ENCODE measurements around the gene BTNL9. TPM values are rescaled to one million over a fixed set of nuclear protein-coding genes. Genes with fewer than 3 reads are reported as not detected.
A peak's percentile ranks its signal among the peaks of the same experiment; 100 is the strongest.
"Not testable (repeated sequence)": the region's sequence is repeated elsewhere in the genome, so short reads cannot be mapped to it uniquely, and the experiment has no call there.

Gene BTNL9
- total RNA-seq, 1 experiment from 2014 or later, result 37.5 TPM

DNA sequence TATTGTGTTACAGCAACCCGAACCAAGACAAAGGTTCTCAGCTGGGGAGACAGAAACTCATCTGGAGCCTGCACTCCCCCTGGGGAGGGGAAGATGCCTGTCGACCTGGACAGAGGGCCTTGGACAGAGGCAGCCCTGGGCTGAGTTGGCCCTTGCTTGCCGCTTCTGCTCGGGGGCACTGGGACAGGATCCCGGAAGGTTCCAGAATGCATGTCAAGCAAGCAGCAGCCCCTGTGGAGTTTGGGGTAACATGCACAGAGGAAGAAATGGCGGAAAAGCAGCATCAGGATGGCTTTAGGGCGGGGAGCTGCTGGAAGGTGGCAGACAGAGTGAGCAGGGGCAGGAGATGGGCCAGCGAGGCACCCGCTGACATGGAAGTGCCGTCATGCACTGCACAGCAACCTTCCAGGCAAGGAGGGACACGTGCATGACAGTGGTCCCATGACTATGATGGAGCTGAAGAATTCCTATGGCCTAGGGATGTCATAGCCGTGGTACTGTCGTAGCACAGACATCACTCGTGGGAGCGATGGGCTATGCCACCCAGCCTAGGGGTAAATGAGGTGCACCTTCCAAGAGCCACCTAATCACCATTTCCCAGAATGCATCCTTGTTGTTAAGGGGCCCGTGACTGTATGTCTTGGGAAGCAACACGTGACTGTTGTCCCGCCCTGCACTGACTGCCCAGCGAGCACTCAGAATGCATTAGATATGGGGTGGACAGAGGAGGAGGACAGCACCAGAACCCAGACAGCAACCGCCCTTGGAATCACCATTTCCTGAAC lies 64.7 kb downstream of the BTNL9 start:
- POLR2A ChIA-PET; H3K36me3 ChIP-seq (ENCODE audit: control insufficient read depth, insufficient read depth, low read length); H3K27me3 ChIP-seq (ENCODE audit: control insufficient read depth, insufficient read depth, low read length); DNase-seq (ENCODE audit: low read depth, low spot score); H3K4me3 ChIP-seq (ENCODE audit: low read depth in 2 of 2, low read length in 2 of 2); in situ Hi-C loops (cut with HindIII; ENCODE audit: low pct_unique_long_range_greater_than_20kb, low sequenced_read_pairs); CTCF ChIA-PET; ATAC-seq; H3K9me3 ChIP-seq (ENCODE audit: control insufficient read depth, insufficient read depth, low read depth, low read length); BruUV-seq (replicated peaks): not testable (repeated sequence)
- peak overlapping the region; percentile 84 for H3K27ac ChIP-seq (ENCODE audit: low read length)
- H3K4me1 ChIP-seq (ENCODE audit: control insufficient read depth, insufficient read depth, low read length), result peaks cover 17% of the 10 kb centered on the region
- intact Hi-C loops (cut with micrococcal nuclease; ENCODE audit: unreplicated experiment), result loop anchor here (10.0 kb wide), 1 partner anchor 50 kb away; no protein-coding TSS in a partner anchor

DNA sequence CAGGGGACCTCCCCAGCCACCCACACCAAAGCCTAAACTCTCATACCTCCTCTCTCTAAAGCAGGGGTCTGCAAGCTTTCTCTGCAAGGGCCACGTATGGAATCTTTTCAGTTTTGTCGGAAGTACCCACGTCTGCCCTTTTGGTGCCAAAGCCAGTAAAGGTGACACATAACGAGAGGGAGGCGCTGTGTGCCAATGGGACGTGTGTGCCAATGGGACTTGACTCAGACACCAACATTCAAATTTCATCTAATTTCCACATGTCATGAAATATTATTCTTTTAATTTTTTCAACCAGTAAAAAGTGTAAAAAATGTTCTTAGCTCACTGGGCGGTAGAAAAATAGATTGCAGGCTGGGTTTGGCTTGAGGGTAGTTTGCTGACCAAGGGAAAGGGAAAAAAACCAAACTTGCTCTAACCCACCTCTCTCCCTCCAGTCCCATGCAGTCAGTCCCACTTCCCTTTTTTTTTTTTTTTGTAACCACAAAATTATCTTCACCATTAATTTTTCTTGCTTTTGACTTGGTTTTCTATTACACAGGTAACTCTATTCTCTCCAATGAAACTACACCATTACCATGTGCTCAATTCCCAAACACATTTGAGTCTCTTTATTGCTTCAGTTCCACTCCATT lies 65.4 kb downstream of the BTNL9 start:
- peaks cover 17% of the 10 kb centered on the region for H3K4me1 ChIP-seq (ENCODE audit: control insufficient read depth, insufficient read depth, low read length)
- no peaks in the 10 kb centered on the region for H3K9me3 ChIP-seq (ENCODE audit: control insufficient read depth, insufficient read depth, low read depth, low read length)
- in situ Hi-C loops (cut with HindIII; ENCODE audit: low pct_unique_long_range_greater_than_20kb, low sequenced_read_pairs) (no loop called here), intact Hi-C loops (cut with micrococcal nuclease; ENCODE audit: unreplicated experiment) (loop anchor here (10.0 kb wide), 1 partner anchor 49 kb away; no protein-coding TSS in a partner anchor)
- no peaks in the 10 kb centered on the region for H3K27me3 ChIP-seq (ENCODE audit: control insufficient read depth, insufficient read depth, low read length)
- DNase-seq (ENCODE audit: low read depth, low spot score) (no peak), ATAC-seq (no peak)
- BruUV-seq (replicated peaks), result no TSS peak
- no peaks in the 10 kb centered on the region for H3K36me3 ChIP-seq (ENCODE audit: control insufficient read depth, insufficient read depth, low read length)
- CTCF ChIA-PET, result no interaction called here
- POLR2A ChIA-PET, result no interaction called here
- no peak overlapping the region for H3K4me3 ChIP-seq (ENCODE audit: low read depth in 2 of 2, low read length in 2 of 2)
- peak overlapping the region; percentile 44; the same call in 1 of the 2 replicates for H3K27ac ChIP-seq (ENCODE audit: low read length)
- no peak for TF ChIP-seq TCF7L2 (IDR thresholded peaks at IDR 0.05; ENCODE audit: low read depth, low read length)
- TF ChIP-seq, protein P1, sequence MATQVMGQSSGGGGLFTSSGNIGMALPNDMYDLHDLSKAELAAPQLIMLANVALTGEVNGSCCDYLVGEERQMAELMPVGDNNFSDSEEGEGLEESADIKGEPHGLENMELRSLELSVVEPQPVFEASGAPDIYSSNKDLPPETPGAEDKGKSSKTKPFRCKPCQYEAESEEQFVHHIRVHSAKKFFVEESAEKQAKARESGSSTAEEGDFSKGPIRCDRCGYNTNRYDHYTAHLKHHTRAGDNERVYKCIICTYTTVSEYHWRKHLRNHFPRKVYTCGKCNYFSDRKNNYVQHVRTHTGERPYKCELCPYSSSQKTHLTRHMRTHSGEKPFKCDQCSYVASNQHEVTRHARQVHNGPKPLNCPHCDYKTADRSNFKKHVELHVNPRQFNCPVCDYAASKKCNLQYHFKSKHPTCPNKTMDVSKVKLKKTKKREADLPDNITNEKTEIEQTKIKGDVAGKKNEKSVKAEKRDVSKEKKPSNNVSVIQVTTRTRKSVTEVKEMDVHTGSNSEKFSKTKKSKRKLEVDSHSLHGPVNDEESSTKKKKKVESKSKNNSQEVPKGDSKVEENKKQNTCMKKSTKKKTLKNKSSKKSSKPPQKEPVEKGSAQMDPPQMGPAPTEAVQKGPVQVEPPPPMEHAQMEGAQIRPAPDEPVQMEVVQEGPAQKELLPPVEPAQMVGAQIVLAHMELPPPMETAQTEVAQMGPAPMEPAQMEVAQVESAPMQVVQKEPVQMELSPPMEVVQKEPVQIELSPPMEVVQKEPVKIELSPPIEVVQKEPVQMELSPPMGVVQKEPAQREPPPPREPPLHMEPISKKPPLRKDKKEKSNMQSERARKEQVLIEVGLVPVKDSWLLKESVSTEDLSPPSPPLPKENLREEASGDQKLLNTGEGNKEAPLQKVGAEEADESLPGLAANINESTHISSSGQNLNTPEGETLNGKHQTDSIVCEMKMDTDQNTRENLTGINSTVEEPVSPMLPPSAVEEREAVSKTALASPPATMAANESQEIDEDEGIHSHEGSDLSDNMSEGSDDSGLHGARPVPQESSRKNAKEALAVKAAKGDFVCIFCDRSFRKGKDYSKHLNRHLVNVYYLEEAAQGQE (IDR thresholded peaks at IDR 0.05; ENCODE audit: insufficient read depth in 1 of 2, low read depth in 2 of 2, low read length in 1 of 2), result no peak
- TF ChIP-seq, protein P2, sequence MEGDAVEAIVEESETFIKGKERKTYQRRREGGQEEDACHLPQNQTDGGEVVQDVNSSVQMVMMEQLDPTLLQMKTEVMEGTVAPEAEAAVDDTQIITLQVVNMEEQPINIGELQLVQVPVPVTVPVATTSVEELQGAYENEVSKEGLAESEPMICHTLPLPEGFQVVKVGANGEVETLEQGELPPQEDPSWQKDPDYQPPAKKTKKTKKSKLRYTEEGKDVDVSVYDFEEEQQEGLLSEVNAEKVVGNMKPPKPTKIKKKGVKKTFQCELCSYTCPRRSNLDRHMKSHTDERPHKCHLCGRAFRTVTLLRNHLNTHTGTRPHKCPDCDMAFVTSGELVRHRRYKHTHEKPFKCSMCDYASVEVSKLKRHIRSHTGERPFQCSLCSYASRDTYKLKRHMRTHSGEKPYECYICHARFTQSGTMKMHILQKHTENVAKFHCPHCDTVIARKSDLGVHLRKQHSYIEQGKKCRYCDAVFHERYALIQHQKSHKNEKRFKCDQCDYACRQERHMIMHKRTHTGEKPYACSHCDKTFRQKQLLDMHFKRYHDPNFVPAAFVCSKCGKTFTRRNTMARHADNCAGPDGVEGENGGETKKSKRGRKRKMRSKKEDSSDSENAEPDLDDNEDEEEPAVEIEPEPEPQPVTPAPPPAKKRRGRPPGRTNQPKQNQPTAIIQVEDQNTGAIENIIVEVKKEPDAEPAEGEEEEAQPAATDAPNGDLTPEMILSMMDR (IDR thresholded peaks at IDR 0.05), result no peak
- no peak for TF ChIP-seq POLR2AphosphoS5 (IDR thresholded peaks at IDR 0.05; ENCODE audit: low read depth, low read length)
- TF ChIP-seq SIN3A (IDR thresholded peaks at IDR 0.05; ENCODE audit: borderline replicate concordance, insufficient read depth, low read depth, low read length), result no peak

DNA sequence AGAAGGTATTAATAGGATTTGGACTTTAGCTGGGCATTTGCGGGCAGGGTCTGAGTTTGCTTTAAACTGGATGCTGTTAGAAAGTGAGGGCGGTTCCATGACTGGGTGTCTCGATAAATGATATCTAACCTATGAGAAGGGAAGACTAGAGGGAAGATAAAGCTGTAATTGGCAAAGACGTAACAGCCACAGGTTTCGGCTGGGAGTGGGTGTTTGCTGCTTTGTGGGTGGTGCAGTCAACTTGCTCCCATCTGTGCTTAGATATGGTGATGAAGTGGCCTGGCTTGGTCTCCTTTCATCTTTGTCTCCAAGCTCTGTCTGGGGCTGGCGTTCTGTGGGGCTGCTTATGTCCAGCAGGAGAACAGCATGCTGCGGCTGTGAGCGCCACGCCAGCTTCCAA lies 67.6 kb downstream of the BTNL9 start:
- CTCF ChIA-PET, result no interaction called here
- TF ChIP-seq POLR2AphosphoS5 (IDR thresholded peaks at IDR 0.05; ENCODE audit: low read depth, low read length) (no peak), SIN3A (IDR thresholded peaks at IDR 0.05; ENCODE audit: borderline replicate concordance, insufficient read depth, low read depth, low read length) (no peak), TCF7L2 (IDR thresholded peaks at IDR 0.05; ENCODE audit: low read depth, low read length) (no peak)
- TF ChIP-seq, protein P1 (IDR thresholded peaks at IDR 0.05; ENCODE audit: insufficient read depth in 1 of 2, low read depth in 2 of 2, low read length in 1 of 2), result no peak
- TF ChIP-seq, protein P2 (IDR thresholded peaks at IDR 0.05), result no peak
- POLR2A ChIA-PET, result interaction anchor here (0.6 kb wide), 1 partner anchor 64 kb away, joined by 4 read pairs; no protein-coding TSS in a partner anchor
- intact Hi-C loops (cut with micrococcal nuclease; ENCODE audit: unreplicated experiment) (loop anchor here (10.0 kb wide), 1 partner anchor 47 kb away; no protein-coding TSS in a partner anchor), in situ Hi-C loops (cut with HindIII; ENCODE audit: low pct_unique_long_range_greater_than_20kb, low sequenced_read_pairs) (no loop called here)
- Histone ChIP-seq H3K9me3 (ENCODE audit: control insufficient read depth, insufficient read depth, low read depth, low read length) (no peaks in the 10 kb centered on the region), H3K4me1 (ENCODE audit: control insufficient read depth, insufficient read depth, low read length) (peaks cover 21% of the 10 kb centered on the region), H3K27ac (ENCODE audit: low read length) (no peak overlapping the region), H3K36me3 (ENCODE audit: control insufficient read depth, insufficient read depth, low read length) (no peaks in the 10 kb centered on the region), H3K27me3 (ENCODE audit: control insufficient read depth, insufficient read depth, low read length) (no peaks in the 10 kb centered on the region), H3K4me3 (ENCODE audit: low read depth in 2 of 2, low read length in 2 of 2) (no peak overlapping the region)
- no peak for DNase-seq (ENCODE audit: low read depth, low spot score)
- BruUV-seq (replicated peaks), result no TSS peak
- no peak for ATAC-seq
